Lower lobe of right lung (tissue), 2 donors: ENCODE results near the gene CLPSL1. TPM values are rescaled to one million over a fixed set of nuclear protein-coding genes. Genes with fewer than 3 reads are reported as not detected.

ENCODE experiments used
- ATAC-seq, 2 donors: fragments of 200-7000 bp; cut with Tn5 transposase; one replicate each; pipeline ENCODE4 v1.9.1; 2020 to 2022; ENCODE audit warnings: mild to moderate bottlenecking in 2 of 2, moderate library complexity in 2 of 2
- DNase-seq: peaks from one replicate; pipeline ENCODE4 v3.0.0-alpha.2; 2020
- H3K27ac ChIP-seq: fragments of 200-600 bp; one replicate; pipeline ENCODE4 v1.8.0; 2022
- H3K27me3 ChIP-seq: fragments of 200-600 bp; one replicate; pipeline ENCODE4 v1.8.0; 2022; ENCODE audit warnings: low read depth
- H3K36me3 ChIP-seq: fragments of 200-600 bp; one replicate; pipeline ENCODE4 v1.8.0; 2022; ENCODE audit warnings: mild to moderate bottlenecking
- H3K4me1 ChIP-seq: fragments of 200-600 bp; one replicate; pipeline ENCODE4 v1.8.0; 2022
- H3K4me3 ChIP-seq: fragments of 200-600 bp; one replicate; pipeline ENCODE4 v1.8.0; 2022; ENCODE audit warnings: mild to moderate bottlenecking
- H3K9me3 ChIP-seq: fragments of 200-600 bp; one replicate; pipeline ENCODE4 v1.8.0; 2022
- CTCF ChIP-seq: fragments of 200-600 bp; IDR thresholded peaks from one replicate; pipeline ENCODE4 v1.8.0; 2022; ENCODE audit warnings: antibody characterized with exemption, mild to moderate bottlenecking
- intact Hi-C: fragments of 100-400 bp; cut with DNase I; formaldehyde crosslinking; loops from one replicate; pipeline ENCODE4 v1.11.0; 2022
- total RNA-seq: library from RNA; stranded (reverse); fragmentation: NEBNext Ultra II Directional; extraction: Animal tissue kit (Norgen Biotek cat#: 25700); gene quantifications from one replicate; pipeline ENCODE4 v1.2.1, GENCODE V29; 2021
- donor health status: DM: no; HTN: yes; CAD: no; lungs with severe emphysema.

The CLPSL1 gene
- total RNA-seq, 1 donor from 2014 or later, result not detected

GRCh38 chr6:35777356-35778102 is 3.3 kb upstream of the CLPSL1 start:
- H3K4me1 ChIP-seq, result peaks cover 8% of the 10 kb centered on the region
- no peak for ATAC-seq
- no peak for TF ChIP-seq CTCF
- peaks cover 33% of the 10 kb centered on the region for H3K27me3 ChIP-seq
- H3K36me3 ChIP-seq, result no peaks in the 10 kb centered on the region
- intact Hi-C loops, result no loop called here
- H3K27ac ChIP-seq, result no peak overlapping the region
- no peaks in the 10 kb centered on the region for H3K9me3 ChIP-seq
- DNase-seq, result no peak
- H3K4me3 ChIP-seq, result no peak overlapping the region

GRCh38 chr6:35778437-35778836 is 2.4 kb upstream of the CLPSL1 start:
- H3K9me3 ChIP-seq, result no peaks in the 10 kb centered on the region
- peaks cover 8% of the 10 kb centered on the region for H3K4me1 ChIP-seq
- intact Hi-C loops, result no loop called here
- no peak overlapping the region for H3K4me3 ChIP-seq
- peaks cover 33% of the 10 kb centered on the region for H3K27me3 ChIP-seq
- DNase-seq (no peak), ATAC-seq (no peak)
- H3K27ac ChIP-seq, result no peak overlapping the region
- TF ChIP-seq CTCF, result no peak
- H3K36me3 ChIP-seq, result no peaks in the 10 kb centered on the region

- Histone ChIP-seq H3K27ac (no peak overlapping the region), H3K27me3 (peaks cover 28% of the 10 kb centered on the region), H3K9me3 (no peaks in the 10 kb centered on the region), H3K4me1 (peaks cover 5% of the 10 kb centered on the region), H3K36me3 (no peaks in the 10 kb centered on the region), H3K4me3 (no peak overlapping the region)
- ATAC-seq, result no peak
- intact Hi-C loops, result no loop called here
- DNase-seq, result no peak
- TF ChIP-seq CTCF, result no peak
Measured at GRCh38 chr6:35781290-35781689, 471 bp downstream of the CLPSL1 start.

GRCh38 chr6:35782424-35782823 is 1.6 kb downstream of the CLPSL1 start:
- TF ChIP-seq CTCF, result no peak
- no peak overlapping the region for H3K27ac ChIP-seq
- H3K27me3 ChIP-seq, result peaks cover 29% of the 10 kb centered on the region
- H3K36me3 ChIP-seq, result no peaks in the 10 kb centered on the region
- ATAC-seq, result no peak
- H3K9me3 ChIP-seq, result no peaks in the 10 kb centered on the region
- H3K4me1 ChIP-seq, result no peaks in the 10 kb centered on the region
- no peak overlapping the region for H3K4me3 ChIP-seq
- DNase-seq, result no peak
- intact Hi-C loops, result no loop called here

- H3K4me3 ChIP-seq, result no peak overlapping the region
- H3K36me3 ChIP-seq, result no peaks in the 10 kb centered on the region
- DNase-seq, result no peak
- ATAC-seq, result no peak
- no peaks in the 10 kb centered on the region for H3K4me1 ChIP-seq
- intact Hi-C loops, result no loop called here
- no peaks in the 10 kb centered on the region for H3K9me3 ChIP-seq
- no peak overlapping the region for H3K27ac ChIP-seq
- H3K27me3 ChIP-seq, result peaks cover 46% of the 10 kb centered on the region
- no peak for TF ChIP-seq CTCF
Measured at GRCh38 chr6:35784200-35784599, 3.4 kb downstream of the CLPSL1 start.
